Sigmoid colon (tissue), 7 donors: Measurements from ENCODE around the gene CDH13. TPM values are rescaled to one million over a fixed set of nuclear protein-coding genes. Genes with fewer than 3 reads are reported as not detected.

Experiments
- DNase-seq: peaks from one replicate; pipeline ENCODE4 v3.0.0-alpha.2; 2019
- H3K27ac ChIP-seq, 4 donors: fragments of 200-600 bp; sonication (generic); one replicate each; pipeline ENCODE4 v1.5.1; 2016 to 2019; ENCODE audit warnings: mild to moderate bottlenecking in 1 of 4
- H3K27me3 ChIP-seq, 3 donors: fragments of 200-600 bp; sonication (generic); one replicate each; pipeline ENCODE4 v1.5.1; 2019; ENCODE audit warnings: mild to moderate bottlenecking in 1 of 3
- H3K36me3 ChIP-seq, 4 donors: fragments of 200-600 bp; sonication (generic); one replicate each; pipeline ENCODE4 v1.5.1; 2016 to 2019
- H3K4me1 ChIP-seq, 4 donors: fragments of 200-600 bp; sonication (generic); one replicate each; pipeline ENCODE4 v1.5.1; 2017 to 2019
- H3K4me3 ChIP-seq, 4 donors: fragments of 200-600 bp; sonication (generic); one replicate each; pipeline ENCODE4 v1.5.1; 2017 to 2019; ENCODE audit warnings: mild to moderate bottlenecking in 2 of 4, moderate library complexity in 1 of 4
- H3K9me3 ChIP-seq, 4 donors: fragments of 200-600 bp in 3 of 4; sonication (generic) in 3 of 4; one replicate each; pipeline versions ENCODE4 v1.5.1 to v1.6.1; 2013 to 2019
- EP300 ChIP-seq, 4 donors: sonication (generic); formaldehyde crosslinking; IDR thresholded peaks; one replicate each; pipeline ENCODE4 v1.6.1; 2017; ENCODE audit warnings: antibody characterized with exemption in 4 of 4
- POLR2A ChIP-seq, 2 donors: fragments of 450-650 bp; IDR thresholded peaks; one replicate each; pipeline ENCODE4 v1.6.1; 2016; ENCODE audit warnings: antibody characterized with exemption in 2 of 2, mild to moderate bottlenecking in 2 of 2, moderate library complexity in 2 of 2
- POLR2AphosphoS5 ChIP-seq, 4 donors: sonication (generic); formaldehyde crosslinking; IDR thresholded peaks; one replicate each; pipeline ENCODE4 v1.6.1; 2017; ENCODE audit warnings: antibody characterized with exemption in 4 of 4
- WGBS, 2 donors: extraction: QIAGEN DNeasy Blood & Tissue Kit; methylation state at CpG; one replicate each; pipeline ENCODE4 v1.1.7; 2013; 5-methylcytosine and 5-hydroxymethylcytosine counted together
- intact Hi-C: fragments of 100-400 bp; cut with DNase I; formaldehyde crosslinking; loops from one replicate; pipeline ENCODE4 v1.15.1; 2023
- polyA plus RNA-seq, 3 donors: library from polyadenylated mRNA; stranded (reverse); fragments of 200-250 nt; gene quantifications; one replicate each; pipeline ENCODE4 v1.2.3, GENCODE V29; 2013
- total RNA-seq, 4 donors: library from RNA; depleted of rRNA; stranded (reverse); fragments of >200 nt; gene quantifications; one replicate each; pipeline ENCODE4 v1.1.0, GENCODE V29; 2016
- TF ChIP-seq, protein P1 (sequence below), 4 experiments: fragments of 450-650 bp in 3 of 4; fragments of 200-600 bp in 1 of 4; IDR thresholded peaks; one replicate each; pipeline ENCODE4 v1.5.1; 2016 to 2019; ENCODE audit warnings: antibody characterized with exemption in 4 of 4, mild to moderate bottlenecking in 3 of 4, moderate library complexity in 2 of 4
- donor health status: healthy with polysubstance abuse.
- donor health status: Bipolar disorder and iron deficiency.
- donor health status: healthy.

The CDH13 gene
- total and polyA plus RNA-seq, 7 donors = 0.60 to 17.6 (median 11.8) TPM

DNA sequence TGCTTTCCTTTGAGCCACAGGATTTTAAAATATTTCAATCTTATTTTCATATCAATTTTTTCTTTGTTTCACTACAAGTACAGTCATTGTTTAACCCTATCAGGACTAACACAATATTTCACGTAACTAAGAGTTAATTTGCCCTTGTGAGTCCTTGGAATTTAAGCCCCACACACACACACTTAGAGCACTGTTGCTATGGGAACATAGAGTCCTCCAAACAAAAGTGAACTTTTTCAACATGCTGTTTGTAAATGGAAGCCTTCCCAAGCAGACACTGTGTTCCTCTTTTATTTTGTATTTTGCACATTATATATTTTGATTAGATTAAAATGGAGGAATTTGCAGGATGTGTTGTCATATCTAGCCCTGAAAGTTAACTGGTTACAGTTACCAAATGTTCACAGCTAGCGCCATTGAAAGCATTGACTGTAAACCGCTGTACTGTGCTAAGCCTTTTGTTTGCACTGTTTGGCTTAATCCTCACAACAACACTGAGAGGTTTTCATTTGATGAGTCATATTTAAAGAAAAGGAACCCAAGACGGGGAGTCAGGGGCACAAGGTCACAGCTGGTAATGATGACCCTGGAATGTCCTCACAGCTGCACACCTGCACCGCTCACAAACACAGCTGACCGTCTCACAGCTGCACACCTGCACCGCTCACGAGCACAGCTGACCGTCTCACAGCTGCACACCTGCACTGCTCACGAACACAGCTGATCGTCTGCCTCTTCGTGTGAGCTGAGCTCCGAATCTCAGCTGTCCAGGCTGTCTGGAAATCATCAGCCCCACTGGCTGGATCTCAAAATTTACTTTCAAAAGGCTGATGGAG is 1187.3 kb downstream of the CDH13 start:
- intact Hi-C loops = loop anchor here (5.0 kb wide), 1 partner anchor 83 kb away; the partner anchor contains the start of gene MLYCD
- DNase-seq = no peak
- 13 to 46% methylated on average over 13 of the region's 13 CpGs for WGBS, 2 donors
- H3K36me3 ChIP-seq = peaks cover 0 to 20% (median 6%) of the 10 kb centered on the region in 4 donors
- H3K27me3 ChIP-seq = no peaks in the 10 kb centered on the region
- no peaks in the 10 kb centered on the region for H3K9me3 ChIP-seq
- H3K4me1 ChIP-seq = peaks cover 0 to 72% (median 61%) of the 10 kb centered on the region in 4 donors
- peak overlapping the region; percentile 55 to 75 (median 71) for H3K27ac ChIP-seq
- peak overlapping the region in 3 of 4 donors; percentile 4 to 19 (median 5) for H3K4me3 ChIP-seq
- TF ChIP-seq POLR2A (IDR thresholded peaks at IDR 0.05) (no peak), POLR2AphosphoS5 (IDR thresholded peaks at IDR 0.05) (peak in 3 of 4 donors; percentile 17 to 49 (median 46))
- TF ChIP-seq, protein P1, sequence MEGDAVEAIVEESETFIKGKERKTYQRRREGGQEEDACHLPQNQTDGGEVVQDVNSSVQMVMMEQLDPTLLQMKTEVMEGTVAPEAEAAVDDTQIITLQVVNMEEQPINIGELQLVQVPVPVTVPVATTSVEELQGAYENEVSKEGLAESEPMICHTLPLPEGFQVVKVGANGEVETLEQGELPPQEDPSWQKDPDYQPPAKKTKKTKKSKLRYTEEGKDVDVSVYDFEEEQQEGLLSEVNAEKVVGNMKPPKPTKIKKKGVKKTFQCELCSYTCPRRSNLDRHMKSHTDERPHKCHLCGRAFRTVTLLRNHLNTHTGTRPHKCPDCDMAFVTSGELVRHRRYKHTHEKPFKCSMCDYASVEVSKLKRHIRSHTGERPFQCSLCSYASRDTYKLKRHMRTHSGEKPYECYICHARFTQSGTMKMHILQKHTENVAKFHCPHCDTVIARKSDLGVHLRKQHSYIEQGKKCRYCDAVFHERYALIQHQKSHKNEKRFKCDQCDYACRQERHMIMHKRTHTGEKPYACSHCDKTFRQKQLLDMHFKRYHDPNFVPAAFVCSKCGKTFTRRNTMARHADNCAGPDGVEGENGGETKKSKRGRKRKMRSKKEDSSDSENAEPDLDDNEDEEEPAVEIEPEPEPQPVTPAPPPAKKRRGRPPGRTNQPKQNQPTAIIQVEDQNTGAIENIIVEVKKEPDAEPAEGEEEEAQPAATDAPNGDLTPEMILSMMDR (IDR thresholded peaks at IDR 0.05) = no peak

DNA sequence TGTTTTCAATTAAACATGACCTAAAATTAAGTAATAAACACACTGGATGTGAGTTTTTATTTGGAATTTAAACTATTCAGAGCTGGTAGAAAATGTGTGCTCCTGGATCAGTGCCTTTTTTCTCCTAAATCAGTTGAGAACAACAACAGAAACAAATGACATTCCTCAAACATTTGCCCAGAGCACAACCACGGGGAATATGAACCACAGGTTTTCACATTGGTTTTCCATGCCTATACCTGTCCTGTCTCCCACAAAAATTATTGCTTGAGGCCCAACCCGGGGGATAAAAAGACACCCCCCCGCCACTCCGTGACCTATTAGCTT is 1187.9 kb downstream of the CDH13 start:
- TF ChIP-seq POLR2AphosphoS5 (IDR thresholded peaks at IDR 0.05) (no peak), EP300 (IDR thresholded peaks at IDR 0.05) (no peak), POLR2A (IDR thresholded peaks at IDR 0.05) (no peak)
- TF ChIP-seq, protein P1 (IDR thresholded peaks at IDR 0.05) = no peak
- Histone ChIP-seq H3K36me3 (peaks cover 0 to 20% (median 6%) of the 10 kb centered on the region in 4 donors), H3K27ac (peak overlapping the region; percentile 55 to 75 (median 71)), H3K4me1 (peaks cover 0 to 73% (median 57%) of the 10 kb centered on the region in 4 donors), H3K4me3 (peak overlapping the region in 3 of 4 donors; percentile 4 to 19 (median 5)), H3K9me3 (no peaks in the 10 kb centered on the region), H3K27me3 (no peaks in the 10 kb centered on the region)
- intact Hi-C loops = loop anchor here (5.0 kb wide), 1 partner anchor 83 kb away; the partner anchor contains the start of gene MLYCD
- 67 to 74% methylated on average over 4 of the region's 4 CpGs for WGBS, 2 donors
- no peak for DNase-seq

GRCh38 chr16:83817022-83817421 is 1190.3 kb downstream of the CDH13 start:
- H3K4me3 ChIP-seq = no peak overlapping the region
- TF ChIP-seq EP300 (IDR thresholded peaks at IDR 0.05) (no peak), POLR2A (IDR thresholded peaks at IDR 0.05) (no peak), POLR2AphosphoS5 (IDR thresholded peaks at IDR 0.05) (no peak)
- TF ChIP-seq, protein P1 (IDR thresholded peaks at IDR 0.05) = no peak
- no peak for DNase-seq
- H3K4me1 ChIP-seq = peaks cover 0 to 52% (median 37%) of the 10 kb centered on the region in 4 donors
- 88 to 92% methylated on average over 12 of the region's 12 CpGs for WGBS, 2 donors
- intact Hi-C loops = no loop called here
- no peaks in the 10 kb centered on the region for H3K27me3 ChIP-seq
- H3K9me3 ChIP-seq = no peaks in the 10 kb centered on the region
- no peak overlapping the region for H3K27ac ChIP-seq
- H3K36me3 ChIP-seq = peaks cover 0 to 12% (median 2%) of the 10 kb centered on the region in 4 donors

DNA sequence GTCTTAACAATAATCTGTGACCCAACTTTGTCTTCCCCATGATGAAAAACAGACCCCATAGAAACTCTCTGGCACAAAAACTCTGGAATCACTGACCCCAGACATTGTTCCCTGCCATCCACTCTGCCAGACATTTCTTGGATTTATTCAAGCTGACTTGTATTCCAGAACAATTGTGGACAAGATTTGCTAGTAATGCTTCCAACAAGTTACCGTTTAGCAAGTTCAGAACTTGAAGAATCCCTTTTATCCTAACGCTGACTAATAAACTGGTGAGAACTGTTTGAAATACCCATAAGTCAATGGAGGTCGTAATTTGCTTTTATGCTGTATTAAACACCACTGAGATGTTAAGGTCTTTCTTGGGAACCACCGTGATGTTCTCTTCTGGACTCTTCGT is 1191.5 kb downstream of the CDH13 start:
- peaks cover 0 to 47% (median 37%) of the 10 kb centered on the region in 4 donors for H3K4me1 ChIP-seq
- H3K36me3 ChIP-seq = peaks cover 0 to under 1% (median 0%) of the 10 kb centered on the region in 4 donors
- 70 to 78% methylated on average over 5 of the region's 5 CpGs for WGBS, 2 donors

More for the DNA sequence above, 1191.5 kb downstream of the CDH13 start:
- DNase-seq = no peak
- Histone ChIP-seq H3K27me3 (no peaks in the 10 kb centered on the region), H3K9me3 (no peaks in the 10 kb centered on the region), H3K27ac (peak overlapping the region in 3 of 4 donors; percentile 42 to 59 (median 53)), H3K4me3 (no peak overlapping the region)
- TF ChIP-seq, protein P1 (IDR thresholded peaks at IDR 0.05) = no peak
- peak in 2 of 4 donors; percentile 27 to 44 for TF ChIP-seq POLR2AphosphoS5 (IDR thresholded peaks at IDR 0.05)
- intact Hi-C loops = no loop called here
